PC-9 (cell line): ENCODE results near the gene ARF3. TPM values are rescaled to one million over a fixed set of nuclear protein-coding genes. Genes with fewer than 3 reads are reported as not detected.
A peak's percentile ranks its signal among the peaks of the same experiment; 100 is the strongest.

Experiments
- BruUV-seq: library from RNA; stranded (reverse); fragments of 400-500 nt; replicated peaks from 2 replicates; lab custom pipeline; 2021; lab: Mats Ljungman, UMichigan
- CTCF ChIA-PET: fragments of 300-600 bp; sonication (Branson Sonifier 250); formaldehyde crosslinking; loops from one replicate; lab custom pipeline; 2022; ENCODE audit warnings: antibody characterized with exemption; lab: Charles Lee
- POLR2A ChIA-PET: fragments of 300-600 bp; sonication (Branson Sonifier 250); formaldehyde crosslinking; loops from one replicate; lab custom pipeline; 2022; ENCODE audit warnings: antibody characterized with exemption; ENCODE audit not compliant: unreplicated experiment; lab: Charles Lee
- DNase-seq, 2 experiments: peaks; one replicate each; pipeline versions ENCODE4 v3.0.0 to v3.0.0-alpha.2; 2015 to 2022; ENCODE audit warnings: mixed read lengths in 1 of 2
- H2AFZ ChIP-seq: fragments of 200-600 bp; sonication (generic); 2 replicates; pipeline ENCODE4 v1.8.1; 2017; ENCODE audit warnings: antibody characterized with exemption
- H3F3A ChIP-seq: fragments of 200-600 bp; sonication (generic); 2 replicates; pipeline ENCODE4 v1.8.1; 2017; ENCODE audit warnings: antibody characterized with exemption, mild to moderate bottlenecking, low read depth; ENCODE audit not compliant: insufficient read depth
- H3K27ac ChIP-seq: fragments of 200-600 bp; sonication (generic); 2 replicates; pipeline ENCODE4 v1.6.1; 2016; ENCODE audit warnings: mixed run types
- H3K27me3 ChIP-seq: fragments of 200-600 bp; sonication (generic); 2 replicates; pipeline ENCODE4 v1.6.1; 2016; ENCODE audit warnings: low read depth, mixed run types; ENCODE audit not compliant: insufficient read depth
- H3K36me3 ChIP-seq: fragments of 200-600 bp; sonication (generic); 2 replicates; pipeline ENCODE4 v1.6.1; 2016; ENCODE audit warnings: low read depth, mixed run types
- H3K4me1 ChIP-seq: fragments of 200-600 bp; sonication (generic); replicated peaks from 2 replicates; pipeline ENCODE4 v1.6.1; 2016; ENCODE audit warnings: mixed run types; ENCODE audit not compliant: insufficient read depth
- H3K4me2 ChIP-seq: fragments of 200-600 bp; sonication (generic); 2 replicates; pipeline ENCODE4 v1.6.1; 2017; ENCODE audit warnings: mixed run types
- H3K4me3 ChIP-seq: fragments of 200-600 bp; sonication (generic); 2 replicates; pipeline ENCODE4 v1.6.1; 2016; ENCODE audit warnings: mixed run types
- H3K79me2 ChIP-seq: fragments of 200-600 bp; sonication (generic); 2 replicates; pipeline ENCODE4 v1.6.1; 2017; ENCODE audit warnings: low read depth, mixed run types
- H3K9me2 ChIP-seq: fragments of 200-600 bp; sonication (generic); 2 replicates; pipeline ENCODE4 v1.8.1; 2017; ENCODE audit warnings: mild to moderate bottlenecking; ENCODE audit not compliant: insufficient read depth
- H3K9me3 ChIP-seq: fragments of 200-600 bp; sonication (generic); 2 replicates; pipeline ENCODE4 v1.8.1; 2016; ENCODE audit warnings: low read depth; ENCODE audit not compliant: insufficient read depth
- H4K20me1 ChIP-seq: fragments of 200-600 bp; sonication (generic); 2 replicates; pipeline ENCODE4 v1.8.1; 2017; ENCODE audit not compliant: insufficient read depth
- EZH2 ChIP-seq: fragments of 200-600 bp; sonication (generic); IDR thresholded peaks from 2 replicates; pipeline ENCODE4 v1.8.0; 2017; ENCODE audit warnings: antibody characterized with exemption, low read depth
- intact Hi-C: fragments of 100-400 bp; cut with micrococcal nuclease; formaldehyde crosslinking; loops from one replicate; pipeline ENCODE4 v1.10.0; 2022; ENCODE audit not compliant: unreplicated experiment
- total RNA-seq: library from RNA; stranded (reverse); gene quantifications from 2 replicates; pipeline ENCODE4 v1.2.3, GENCODE V29; 2021
- TF ChIP-seq, protein P1 (sequence below): fragments of 200-600 bp; sonication (generic); conservative IDR thresholded peaks from 2 replicates; pipeline ENCODE4 v1.6.1; 2017; ENCODE audit warnings: mixed run types, antibody characterized with exemption, mild to moderate bottlenecking, moderate library complexity

Gene ARF3
- total RNA-seq, 1 experiment from 2014 or later, result 205 TPM

DNA sequence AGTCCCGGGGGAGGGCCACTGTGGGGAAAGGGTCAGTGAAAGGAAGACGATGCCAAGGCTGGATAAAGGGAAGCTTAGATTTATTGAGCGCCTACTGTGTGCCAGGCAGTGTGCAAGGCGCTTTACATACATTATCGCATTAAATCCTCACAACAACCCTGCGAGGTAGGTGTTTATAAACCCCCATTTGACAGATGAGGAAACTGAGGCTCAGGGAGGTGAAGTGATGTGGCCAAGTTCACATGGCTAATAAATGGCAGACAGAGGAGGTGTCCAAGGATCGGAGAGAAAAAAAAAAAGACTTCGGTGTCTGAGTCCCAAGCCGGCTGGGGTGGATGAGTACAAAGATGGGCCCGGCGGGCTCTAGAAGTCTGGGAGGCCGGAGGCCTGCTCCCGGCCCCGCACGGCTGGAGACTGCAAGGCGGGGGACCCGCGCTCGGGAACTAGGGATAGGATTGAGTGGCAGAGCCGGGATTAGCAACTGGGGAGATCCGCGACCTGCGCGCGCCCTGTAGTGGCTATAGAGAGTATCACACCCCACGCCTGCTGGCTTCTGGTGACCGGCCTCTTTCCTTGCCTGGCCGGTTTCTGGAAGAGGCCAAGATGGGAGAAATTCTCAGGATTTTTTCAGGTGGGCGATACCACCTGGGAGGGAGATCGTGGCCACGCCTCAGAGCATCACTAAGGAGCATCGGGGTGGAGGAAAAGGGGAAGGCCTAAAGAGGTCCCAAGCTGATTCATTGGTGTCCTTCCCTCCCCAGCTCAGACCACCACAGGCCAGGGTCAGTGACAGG is 38.0 kb upstream of the ARF3 start:
- 0 out of 2 replicates have a peak overlapping the region, but pooled peaks have one; percentile 60 for H2AFZ ChIP-seq

DNA sequence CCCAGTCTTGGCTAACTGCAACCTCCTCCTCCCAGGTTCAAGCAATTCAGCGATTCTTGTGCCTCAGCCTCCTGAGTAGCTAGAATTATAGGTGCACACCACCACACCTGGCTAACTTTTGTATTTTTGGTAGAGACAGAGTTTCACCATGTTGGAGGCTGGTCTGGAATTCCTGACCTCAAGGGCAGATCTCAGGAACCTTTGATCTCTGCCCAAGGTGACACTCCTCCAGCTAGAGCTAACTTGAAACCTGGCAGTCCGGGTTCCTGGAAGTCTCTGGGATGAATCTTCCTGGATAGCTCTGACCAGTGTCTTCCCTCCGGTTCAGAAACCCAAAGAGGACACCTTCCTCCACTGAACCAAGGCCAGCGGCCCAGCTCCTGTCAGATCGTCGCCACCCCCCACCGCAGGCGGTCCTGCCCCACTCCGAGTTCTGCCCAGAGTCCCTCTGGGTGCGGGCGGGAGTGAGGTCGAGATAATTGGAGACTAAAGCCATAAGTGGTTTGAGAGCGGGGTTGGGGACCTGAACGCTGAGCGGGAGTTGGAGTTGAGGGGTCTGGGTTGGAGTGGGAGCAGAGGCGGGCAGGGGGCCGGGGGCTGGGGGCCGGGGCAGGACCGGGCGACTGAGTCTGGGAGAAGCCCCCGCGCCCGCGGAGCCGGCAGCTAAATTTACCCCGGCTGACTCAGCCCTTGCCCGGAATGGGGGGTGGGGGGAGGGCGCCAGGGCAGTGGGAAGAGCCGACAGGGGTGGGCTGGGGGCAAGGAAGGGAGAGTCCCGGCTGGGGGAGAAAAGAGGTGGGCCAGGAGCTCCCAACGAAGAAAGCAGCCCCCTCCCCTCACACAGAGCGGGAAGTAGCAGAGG is 37.2 kb upstream of the ARF3 start:
- no peak for TF ChIP-seq EZH2
- TF ChIP-seq, protein P1, sequence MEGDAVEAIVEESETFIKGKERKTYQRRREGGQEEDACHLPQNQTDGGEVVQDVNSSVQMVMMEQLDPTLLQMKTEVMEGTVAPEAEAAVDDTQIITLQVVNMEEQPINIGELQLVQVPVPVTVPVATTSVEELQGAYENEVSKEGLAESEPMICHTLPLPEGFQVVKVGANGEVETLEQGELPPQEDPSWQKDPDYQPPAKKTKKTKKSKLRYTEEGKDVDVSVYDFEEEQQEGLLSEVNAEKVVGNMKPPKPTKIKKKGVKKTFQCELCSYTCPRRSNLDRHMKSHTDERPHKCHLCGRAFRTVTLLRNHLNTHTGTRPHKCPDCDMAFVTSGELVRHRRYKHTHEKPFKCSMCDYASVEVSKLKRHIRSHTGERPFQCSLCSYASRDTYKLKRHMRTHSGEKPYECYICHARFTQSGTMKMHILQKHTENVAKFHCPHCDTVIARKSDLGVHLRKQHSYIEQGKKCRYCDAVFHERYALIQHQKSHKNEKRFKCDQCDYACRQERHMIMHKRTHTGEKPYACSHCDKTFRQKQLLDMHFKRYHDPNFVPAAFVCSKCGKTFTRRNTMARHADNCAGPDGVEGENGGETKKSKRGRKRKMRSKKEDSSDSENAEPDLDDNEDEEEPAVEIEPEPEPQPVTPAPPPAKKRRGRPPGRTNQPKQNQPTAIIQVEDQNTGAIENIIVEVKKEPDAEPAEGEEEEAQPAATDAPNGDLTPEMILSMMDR, result no peak
- Histone ChIP-seq H3K4me2 (peak overlapping the region; percentile 27; the same call in 1 of the 2 replicates), H3K27ac (no peak overlapping the region), H3K9me2 (no peaks in the 10 kb centered on the region), H3K36me3 (no peaks in the 10 kb centered on the region), H3K79me2 (no peaks in the 10 kb centered on the region), H2AFZ (no peak overlapping the region), H3K27me3 (no peaks in the 10 kb centered on the region), H4K20me1 (no peaks in the 10 kb centered on the region), H3F3A (peaks cover 22% of the 10 kb centered on the region), H3K9me3 (no peaks in the 10 kb centered on the region), H3K4me1 (peaks cover 13% of the 10 kb centered on the region), H3K4me3 (no peak overlapping the region)
- no TSS peak for BruUV-seq
- POLR2A ChIA-PET, result no interaction called here
- DNase-seq, result no peak
- intact Hi-C loops, result loop anchor here (1.0 to 10.0 kb wide), 6 partner anchors 128 to 452 kb away; partner anchors contain the start of genes CACNB3 and KANSL2
- CTCF ChIA-PET, result interaction anchor here (0.5 to 0.7 kb wide), 4 partner anchors 12 to 839 kb away, joined by 3 to 12 read pairs (median 3); no protein-coding TSS in a partner anchor

More for the DNA sequence above, 38.0 kb upstream of the ARF3 start:
- no peaks in the 10 kb centered on the region for H3K27me3 ChIP-seq
- ChIA-PET CTCF (interaction anchor here (0.5 to 2.0 kb wide), 6 partner anchors 11 to 248 kb away, joined by 3 to 8 read pairs (median 3); no protein-coding TSS in a partner anchor), POLR2A (no interaction called here)
- peak; percentile 64 to 86 for DNase-seq
- no peaks in the 10 kb centered on the region for H3K36me3 ChIP-seq
- H3K9me2 ChIP-seq, result no peaks in the 10 kb centered on the region
- intact Hi-C loops, result loop anchor here (1.0 to 10.0 kb wide), 6 partner anchors 127 to 453 kb away; partner anchors contain the start of genes CACNB3 and KANSL2
- no peak overlapping the region for H3K27ac ChIP-seq
- no peaks in the 10 kb centered on the region for H3K9me3 ChIP-seq
- no peak for TF ChIP-seq EZH2
- TF ChIP-seq, protein P1, result peak; percentile 82
- peaks cover 27% of the 10 kb centered on the region for H3F3A ChIP-seq
- H3K4me1 ChIP-seq, result peaks cover 22% of the 10 kb centered on the region
- no peaks in the 10 kb centered on the region for H4K20me1 ChIP-seq
- BruUV-seq, result no TSS peak
- H3K79me2 ChIP-seq, result no peaks in the 10 kb centered on the region
- H3K4me3 ChIP-seq, result peak overlapping the region; percentile 27; the same call in 1 of the 2 replicates
- H3K4me2 ChIP-seq, result peak overlapping the region; percentile 73

DNA sequence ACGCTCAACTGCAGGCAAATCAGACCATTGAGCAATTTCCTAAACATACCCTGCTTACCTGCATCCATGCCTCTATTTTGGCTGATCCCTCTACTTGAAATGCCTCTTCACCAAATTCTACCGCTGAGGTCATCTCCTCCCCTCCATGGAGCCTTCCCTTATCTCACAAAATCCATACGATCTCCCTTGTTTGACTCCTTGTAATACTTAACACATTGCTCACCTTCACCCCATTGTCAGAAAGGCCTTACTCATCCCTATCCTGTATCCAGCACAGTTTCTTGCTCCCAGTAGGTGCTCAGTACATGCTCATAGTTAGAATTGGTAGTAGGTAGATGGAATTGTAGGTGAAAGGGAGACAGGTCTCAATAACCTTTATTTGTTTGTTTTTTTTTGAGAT is 36.5 kb upstream of the ARF3 start:
- Histone ChIP-seq H3K4me3 (no peak overlapping the region), H3K9me2 (no peaks in the 10 kb centered on the region), H3F3A (peaks cover 22% of the 10 kb centered on the region), H3K36me3 (no peaks in the 10 kb centered on the region), H3K4me2 (peak overlapping the region; percentile 27; the same call in 1 of the 2 replicates), H3K4me1 (peaks cover 11% of the 10 kb centered on the region), H2AFZ (no peak overlapping the region), H3K27me3 (peaks cover 4% of the 10 kb centered on the region; the same call in 1 of the 2 replicates), H3K27ac (no peak overlapping the region), H3K9me3 (no peaks in the 10 kb centered on the region), H3K79me2 (no peaks in the 10 kb centered on the region), H4K20me1 (no peaks in the 10 kb centered on the region)
- DNase-seq, result peak in 1 of 2 experiments; percentile 52
- POLR2A ChIA-PET, result no interaction called here
- BruUV-seq, result no TSS peak
- no peak for TF ChIP-seq EZH2
- TF ChIP-seq, protein P1, result no peak
- intact Hi-C loops, result loop anchor here (10.0 kb wide), 1 partner anchor 309 kb away; the partner anchor contains the start of gene KANSL2
- CTCF ChIA-PET, result interaction anchor here (0.6 kb wide), 1 partner anchor 94 kb away, joined by 6 read pairs; no protein-coding TSS in a partner anchor
